HepG2 (cell line): Measurements from ENCODE around the gene FRAS1. TPM values are rescaled to one million over a fixed set of nuclear protein-coding genes. Genes with fewer than 3 reads are reported as not detected.

ENCODE experiments used
- CCAR2 ChIP-seq: fragments of 200-400 bp; formaldehyde crosslinking; optimal IDR thresholded peaks from 2 replicates; pipeline ENCODE3; 2018; ENCODE audit warnings: low read depth, mild to moderate bottlenecking, low read length, moderate library complexity
- CCDC6 ChIP-seq: sonication (generic); formaldehyde crosslinking; IDR thresholded peaks from 2 replicates; pipeline ENCODE4 v1.8.1; 2022; ENCODE audit warnings: mild to moderate bottlenecking, missing genetic modification reagents, moderate library complexity
- ESRRA ChIP-seq: sonication (generic); formaldehyde crosslinking; IDR thresholded peaks from 2 replicates; pipeline ENCODE4 v1.5.1; 2020; ENCODE audit warnings: mild to moderate bottlenecking, low read depth, missing genetic modification reagents
- KDM6A ChIP-seq: IDR thresholded peaks from 2 replicates; pipeline ENCODE4 v1.6.1; 2016; ENCODE audit warnings: low read depth
- KLF9 ChIP-seq: IDR thresholded peaks from 2 replicates; pipeline ENCODE4 v1.6.1; 2016; ENCODE audit warnings: low read depth
- MIER2 ChIP-seq: IDR thresholded peaks from 2 replicates; pipeline ENCODE4 v1.6.1; 2016; ENCODE audit warnings: missing biosample characterization, missing genetic modification reagents
- MTA1 ChIP-seq: sonication (generic); formaldehyde crosslinking; IDR thresholded peaks from 2 replicates; pipeline ENCODE4 v1.4.0; 2020; ENCODE audit warnings: missing genetic modification reagents, mild to moderate bottlenecking, borderline replicate concordance
- MYC ChIP-seq: sonication (generic); formaldehyde crosslinking; IDR thresholded peaks from 2 replicates; pipeline ENCODE4 v1.9.0; 2021; ENCODE audit warnings: missing genetic modification reagents, borderline replicate concordance
- RCOR2 ChIP-seq: IDR thresholded peaks from 2 replicates; pipeline ENCODE4 v1.6.1; 2016; ENCODE audit warnings: missing biosample characterization, missing genetic modification reagents
- SALL2 ChIP-seq: sonication (generic); formaldehyde crosslinking; IDR thresholded peaks from 2 replicates; pipeline ENCODE4 v1.8.1; 2023; ENCODE audit warnings: mild to moderate bottlenecking, missing genetic modification reagents, inconsistent platforms
- SNAPC2 ChIP-seq: sonication (generic); formaldehyde crosslinking; IDR thresholded peaks from 2 replicates; pipeline ENCODE4 v1.8.1; 2022; ENCODE audit warnings: mild to moderate bottlenecking, missing genetic modification reagents
- TBX3 ChIP-seq: fragments of 450-650 bp; IDR thresholded peaks from 2 replicates; pipeline ENCODE4 v1.6.1; 2017; ENCODE audit warnings: antibody characterized with exemption, mild to moderate bottlenecking, inconsistent platforms, borderline replicate concordance
- TCF12 ChIP-seq, 2 experiments: fragments of 450-650 bp in 1 of 2; sonication (generic) in 1 of 2; formaldehyde crosslinking in 1 of 2; IDR thresholded peaks; 2 replicates each; pipeline versions ENCODE4 v1.6.1 to v1.8.0; 2017 to 2022; ENCODE audit warnings: antibody characterized with exemption in 1 of 2, mild to moderate bottlenecking in 1 of 2, missing genetic modification reagents in 1 of 2, moderate library complexity in 1 of 2
- TOE1 ChIP-seq: sonication (generic); formaldehyde crosslinking; IDR thresholded peaks from 2 replicates; pipeline ENCODE4 v1.4.0; 2020; ENCODE audit warnings: mild to moderate bottlenecking, missing genetic modification reagents
- XBP1 ChIP-seq: sonication (generic); formaldehyde crosslinking; IDR thresholded peaks from 2 replicates; pipeline ENCODE4 v1.5.0; 2020; ENCODE audit warnings: missing genetic modification reagents
- ZNF24 ChIP-seq: fragments of 450-650 bp; IDR thresholded peaks from 2 replicates; pipeline ENCODE4 v1.6.1; 2017; ENCODE audit warnings: antibody characterized with exemption, mild to moderate bottlenecking
- ZNF331 ChIP-seq: sonication (generic); formaldehyde crosslinking; IDR thresholded peaks from 2 replicates; pipeline ENCODE4 v1.4.0; 2020; ENCODE audit warnings: missing genetic modification reagents
- ZNF354B ChIP-seq: sonication (generic); formaldehyde crosslinking; IDR thresholded peaks from 2 replicates; pipeline ENCODE4 v1.8.0; 2022; ENCODE audit warnings: mild to moderate bottlenecking, missing genetic modification reagents
- ZNF432 ChIP-seq: sonication (generic); formaldehyde crosslinking; IDR thresholded peaks from 2 replicates; pipeline ENCODE4 v1.5.0; 2020; ENCODE audit warnings: missing genetic modification reagents, mild to moderate bottlenecking, borderline replicate concordance
- ZNF513 ChIP-seq: sonication (generic); formaldehyde crosslinking; conservative IDR thresholded peaks from 2 replicates; pipeline ENCODE4 v1.5.0; 2020; ENCODE audit warnings: missing genetic modification reagents
- ZNF713 ChIP-seq: sonication (generic); formaldehyde crosslinking; IDR thresholded peaks from 2 replicates; pipeline ENCODE4 v1.4.0; 2020; ENCODE audit warnings: mild to moderate bottlenecking, missing genetic modification reagents
- ZNF747 ChIP-seq: sonication (generic); formaldehyde crosslinking; IDR thresholded peaks from 2 replicates; pipeline ENCODE4 v1.8.1; 2023; ENCODE audit warnings: missing genetic modification reagents, mild to moderate bottlenecking, borderline replicate concordance
- ZNF75D ChIP-seq: sonication (generic); formaldehyde crosslinking; IDR thresholded peaks from 2 replicates; pipeline ENCODE4 v1.8.1; 2023; ENCODE audit warnings: missing genetic modification reagents, mild to moderate bottlenecking, borderline replicate concordance
- ZNF790 ChIP-seq: sonication (generic); formaldehyde crosslinking; IDR thresholded peaks from 2 replicates; pipeline ENCODE4 v1.8.0; 2022; ENCODE audit warnings: missing genetic modification reagents, mild to moderate bottlenecking, borderline replicate concordance
- ZNF792 ChIP-seq: IDR thresholded peaks from 2 replicates; pipeline ENCODE4 v1.6.1; 2016
- ZNF83 ChIP-seq: sonication (generic); formaldehyde crosslinking; IDR thresholded peaks from 2 replicates; pipeline ENCODE4 v1.4.0; 2020; ENCODE audit warnings: missing genetic modification reagents, mild to moderate bottlenecking, borderline replicate concordance
- ZNF883 ChIP-seq: sonication (generic); formaldehyde crosslinking; IDR thresholded peaks from 2 replicates; pipeline ENCODE4 v1.5.1; 2020; ENCODE audit warnings: mild to moderate bottlenecking, missing genetic modification reagents; ENCODE audit errors: not compliant biosample characterization
- ZSCAN22 ChIP-seq: sonication (generic); formaldehyde crosslinking; IDR thresholded peaks from 2 replicates; pipeline ENCODE4 v1.4.0; 2020; ENCODE audit warnings: mild to moderate bottlenecking, missing genetic modification reagents
- polyA plus RNA-seq, 8 experiments: library from polyadenylated mRNA; depleted of rRNA in 3 of 8; stranded (reverse) in 7 of 8; unstranded in 1 of 8; fragments of >200 nt; fragmentation: Illumina TruSeq in 4 of 8; extraction: Trizol in 4 of 8; gene quantifications; 2 replicates each; pipeline versions ENCODE4 v1.2.1 to v1.2.3, GENCODE V29; 2011 to 2016; ENCODE audit warnings: low read depth in 4 of 8, missing spikeins in 1 of 8, mixed read lengths in 1 of 8; ENCODE audit not compliant: insufficient read depth in 1 of 8
- total RNA-seq, 5 experiments: library from RNA; depleted of rRNA; stranded (reverse); fragments of >200 nt; fragmentation: Illumina TruSeq; extraction: Trizol; gene quantifications; 2 replicates each; pipeline ENCODE4 v1.2.3, GENCODE V29; 2016; ENCODE audit warnings: low read depth in 1 of 5
- TF ChIP-seq, protein P1 (sequence below): sonication (generic); formaldehyde crosslinking; IDR thresholded peaks from 2 replicates; pipeline ENCODE4 v1.4.0; 2020; ENCODE audit warnings: missing genetic modification reagents

The FRAS1 gene
- total and polyA plus RNA-seq, 2 of the 13 experiments (the other 11 are each of a cell fraction or from before 2014, with no cell fraction given) = 22.5 to 31.6 TPM

DNA sequence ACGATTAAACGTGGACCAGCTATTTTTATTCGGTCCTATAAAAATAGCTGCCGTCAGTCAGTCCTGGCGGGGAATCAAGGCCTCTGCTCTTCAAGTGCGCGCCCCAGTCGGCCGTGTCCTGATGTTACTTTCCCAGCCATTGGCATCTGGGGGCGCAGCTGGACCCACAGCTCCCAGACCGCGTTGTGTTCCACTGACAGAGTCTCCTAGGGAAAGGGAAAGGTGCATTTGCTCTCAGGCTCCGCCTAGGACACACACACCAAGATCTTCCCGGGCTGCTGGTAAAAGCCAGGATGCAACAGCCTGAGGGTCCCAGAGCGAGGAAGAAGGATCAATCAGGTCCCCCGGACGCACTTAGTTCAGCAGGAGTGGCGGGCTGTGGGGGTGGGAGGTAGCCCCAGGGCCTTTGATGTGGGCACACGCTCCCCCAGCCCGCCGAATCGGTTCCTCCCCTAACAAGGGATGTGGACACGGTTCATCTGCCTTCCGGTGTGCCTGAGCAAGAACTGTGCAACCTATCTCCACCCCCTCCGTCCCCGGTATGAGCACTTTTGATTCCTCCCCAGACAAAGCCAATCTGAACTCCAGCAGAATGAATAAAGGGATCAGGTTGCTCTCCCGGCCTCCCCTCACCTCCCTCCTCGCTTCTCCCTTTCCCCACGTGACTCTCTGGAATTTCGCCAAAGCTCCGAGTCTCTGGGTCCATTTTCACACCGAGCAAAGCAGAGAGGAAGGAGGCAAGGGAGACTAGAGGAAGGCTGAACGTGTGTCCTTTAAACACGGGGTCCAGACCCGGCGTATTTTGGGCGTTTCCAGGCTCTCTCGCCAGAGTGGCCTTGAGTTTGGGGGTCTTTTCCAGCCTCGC lies 626 bp upstream of the FRAS1 start (continued):
- TF ChIP-seq, protein P1, sequence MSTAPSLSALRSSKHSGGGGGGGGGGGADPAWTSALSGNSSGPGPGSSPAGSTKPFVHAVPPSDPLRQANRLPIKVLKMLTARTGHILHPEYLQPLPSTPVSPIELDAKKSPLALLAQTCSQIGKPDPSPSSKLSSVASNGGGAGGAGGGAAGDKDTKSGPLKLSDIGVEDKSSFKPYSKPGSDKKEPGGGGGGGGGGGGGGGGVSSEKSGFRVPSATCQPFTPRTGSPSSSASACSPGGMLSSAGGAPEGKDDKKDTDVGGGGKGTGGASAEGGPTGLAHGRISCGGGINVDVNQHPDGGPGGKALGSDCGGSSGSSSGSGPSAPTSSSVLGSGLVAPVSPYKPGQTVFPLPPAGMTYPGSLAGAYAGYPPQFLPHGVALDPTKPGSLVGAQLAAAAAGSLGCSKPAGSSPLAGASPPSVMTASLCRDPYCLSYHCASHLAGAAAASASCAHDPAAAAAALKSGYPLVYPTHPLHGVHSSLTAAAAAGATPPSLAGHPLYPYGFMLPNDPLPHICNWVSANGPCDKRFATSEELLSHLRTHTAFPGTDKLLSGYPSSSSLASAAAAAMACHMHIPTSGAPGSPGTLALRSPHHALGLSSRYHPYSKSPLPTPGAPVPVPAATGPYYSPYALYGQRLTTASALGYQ (CRISPR knock-in tag) = 0 out of 2 replicates have a peak, but pooled peaks have one; percentile 13
- TF ChIP-seq ZNF432 (CRISPR knock-in tag) (no peak), ZNF24 (no peak), MTA1 (no peak), ESRRA (CRISPR knock-in tag) (0 out of 2 replicates have a peak, but pooled peaks have one; percentile 33), CCAR2 (no peak), ZNF883 (no peak), MIER2 (CRISPR knock-in tag) (no peak), ZNF354B (CRISPR knock-in tag) (no peak), MYC (CRISPR knock-in tag) (peak; percentile 70; the same call in 1 of the 2 replicates), KLF9 (no peak), ZNF331 (CRISPR knock-in tag) (0 out of 2 replicates have a peak, but pooled peaks have one; percentile 33), TBX3 (no peak), ZNF513 (CRISPR knock-in tag) (no peak), SALL2 (CRISPR knock-in tag) (peak; percentile 62), ZNF75D (CRISPR knock-in tag) (no peak), TOE1 (CRISPR knock-in tag) (no peak), ZNF790 (CRISPR knock-in tag) (no peak), ZNF747 (CRISPR knock-in tag) (no peak), TCF12 (IDR thresholded peaks at IDR 0.05) (no peak), TCF12 (CRISPR knock-in tag; IDR thresholded peaks at IDR 0.05) (no peak), XBP1 (CRISPR knock-in tag) (no peak), KDM6A (no peak), ZNF792 (CRISPR knock-in tag) (peak; percentile 59; the same call in 1 of the 2 replicates), CCDC6 (CRISPR knock-in tag) (no peak), RCOR2 (CRISPR knock-in tag) (no peak), ZSCAN22 (CRISPR knock-in tag) (no peak), SNAPC2 (CRISPR knock-in tag) (peak; percentile 68; the same call in 1 of the 2 replicates), ZNF713 (CRISPR knock-in tag) (no peak), ZNF83 (CRISPR knock-in tag) (0 out of 2 replicates have a peak, but pooled peaks have one; percentile 50)
